ENCODE data around the gene IL18RAP.

Gene IL18RAP

GRCh38 chr2:102425441-102426132, 2.6 kb downstream of the IL18RAP start:
- no peak for DNase-seq

DNA sequence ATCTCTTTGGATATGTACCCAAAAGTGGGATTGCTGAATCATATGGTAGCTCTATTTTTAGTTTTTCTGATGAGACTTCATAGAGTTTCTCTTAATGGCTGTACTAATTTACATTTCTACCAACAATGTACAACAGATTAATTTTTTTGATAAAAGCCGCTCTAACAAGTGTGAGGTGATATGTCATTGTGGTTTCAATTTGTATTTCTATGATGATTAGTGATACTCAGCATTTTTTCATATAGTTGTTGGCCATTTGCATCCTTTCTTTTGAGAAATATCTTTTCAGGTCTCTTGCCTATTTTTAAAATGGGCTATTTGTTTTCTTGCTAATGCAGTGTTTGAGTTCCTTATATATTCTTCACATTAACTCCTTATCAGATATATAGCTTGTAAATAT, 4.3 kb downstream of the IL18RAP start:
- no peak for DNase-seq

DNA sequence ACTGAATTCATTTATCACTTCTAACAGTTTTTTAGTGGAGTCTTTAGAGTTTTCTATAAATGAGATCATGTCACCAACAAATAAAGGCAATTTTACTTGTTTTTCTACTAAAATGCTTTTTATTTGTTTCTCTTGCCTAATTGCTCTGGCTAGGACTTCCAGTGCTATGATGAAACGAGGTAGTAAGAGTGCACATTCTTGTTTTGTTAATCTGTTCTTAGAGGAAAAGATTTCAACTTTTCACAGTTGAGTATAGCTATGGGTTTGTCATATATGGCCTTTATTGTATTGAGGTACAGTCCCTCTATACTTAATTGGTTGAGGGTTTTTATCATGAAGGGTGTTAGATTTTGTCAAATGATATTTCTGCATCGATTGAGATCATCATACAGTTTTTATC, 5.6 kb downstream of the IL18RAP start:
- DNase-seq: no peak

DNA sequence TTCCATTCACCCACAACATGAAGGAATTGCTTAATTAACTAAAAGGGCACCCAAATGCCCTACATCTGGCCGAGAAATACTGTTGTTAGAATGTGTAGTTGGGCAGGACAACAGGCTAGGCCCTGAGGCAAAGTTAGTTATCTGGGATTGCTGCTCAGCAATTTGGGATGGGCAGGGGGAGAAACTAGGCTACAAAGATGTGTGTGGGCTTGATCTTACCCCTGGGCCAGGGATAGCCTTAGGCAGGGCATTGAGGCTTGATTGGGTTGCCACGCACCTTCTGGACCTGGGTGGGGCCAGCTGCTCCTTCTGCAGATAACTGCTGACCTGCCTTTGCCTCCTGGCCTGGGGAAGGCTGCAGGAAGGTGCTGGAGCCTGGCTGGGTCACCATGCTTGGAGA, 9.4 kb downstream of the IL18RAP start:
- DNase-seq: no peak

- no peak for DNase-seq
Observed at GRCh38 chr2:102433973-102434654, 11.2 kb downstream of the IL18RAP start.

DNA sequence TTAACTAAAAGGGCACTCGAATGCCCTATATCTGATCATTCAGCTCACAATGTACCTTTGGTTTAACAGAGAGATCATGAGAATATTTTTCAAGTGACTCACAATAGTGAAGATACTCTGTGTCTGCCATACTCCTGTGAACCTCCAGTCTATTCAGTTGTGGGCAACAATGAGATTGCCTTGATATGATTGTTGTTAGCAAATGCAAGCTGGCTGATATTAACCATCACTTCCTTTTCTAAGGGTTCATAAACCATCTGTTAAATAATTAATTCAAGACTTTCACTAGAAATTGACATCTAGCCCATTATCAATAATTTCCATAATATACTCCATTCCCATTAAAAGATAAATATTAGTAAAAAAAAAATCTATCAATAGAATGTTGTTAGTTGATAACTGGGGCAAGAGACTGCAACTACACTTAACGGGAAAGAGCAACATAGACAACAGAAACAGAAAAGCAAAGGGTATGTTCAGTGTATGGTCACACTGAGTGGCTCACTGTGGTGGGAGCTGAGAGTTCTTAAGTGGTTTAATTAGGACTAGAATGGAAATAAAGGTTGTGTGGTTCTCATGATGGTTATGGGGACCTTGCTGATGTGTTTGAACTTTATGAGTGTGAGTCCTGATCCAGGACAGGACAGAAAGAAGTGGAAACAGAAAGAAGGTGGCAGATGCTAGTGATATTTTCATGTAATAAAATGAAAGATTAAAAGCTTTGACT, 11.9 kb downstream of the IL18RAP start:
- DNase-seq: no peak

DNA sequence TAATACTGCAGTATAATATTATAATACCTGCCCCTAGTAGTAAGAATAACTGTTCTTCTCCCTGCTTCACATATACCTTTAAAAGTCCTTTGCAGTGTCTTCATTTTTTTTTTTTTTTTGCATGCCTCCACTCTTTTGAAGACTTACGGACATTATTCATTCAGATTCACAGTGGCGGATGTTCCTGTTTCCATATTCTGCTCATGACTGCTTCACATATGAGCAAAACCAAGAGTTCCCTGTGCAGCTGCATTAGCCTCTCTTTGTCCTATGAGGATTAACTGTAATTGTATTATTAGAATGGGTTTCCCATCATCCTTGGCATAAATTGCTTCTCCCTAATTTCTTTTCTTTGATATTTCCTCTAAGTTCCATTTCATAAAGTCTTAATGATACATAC, 12.8 kb downstream of the IL18RAP start:
- DNase-seq: no peak

GRCh38 chr2:102436323-102436722, 13.4 kb downstream of the IL18RAP start:
- no peak for DNase-seq

- DNase-seq: no peak
Observed at GRCh38 chr2:102437122-102437521, 14.2 kb downstream of the IL18RAP start.

- DNase-seq: no peak
Observed at GRCh38 chr2:102438111-102438510, 15.2 kb downstream of the IL18RAP start.

GRCh38 chr2:102438578-102438977, 15.6 kb downstream of the IL18RAP start:
- no peak for DNase-seq

DNA sequence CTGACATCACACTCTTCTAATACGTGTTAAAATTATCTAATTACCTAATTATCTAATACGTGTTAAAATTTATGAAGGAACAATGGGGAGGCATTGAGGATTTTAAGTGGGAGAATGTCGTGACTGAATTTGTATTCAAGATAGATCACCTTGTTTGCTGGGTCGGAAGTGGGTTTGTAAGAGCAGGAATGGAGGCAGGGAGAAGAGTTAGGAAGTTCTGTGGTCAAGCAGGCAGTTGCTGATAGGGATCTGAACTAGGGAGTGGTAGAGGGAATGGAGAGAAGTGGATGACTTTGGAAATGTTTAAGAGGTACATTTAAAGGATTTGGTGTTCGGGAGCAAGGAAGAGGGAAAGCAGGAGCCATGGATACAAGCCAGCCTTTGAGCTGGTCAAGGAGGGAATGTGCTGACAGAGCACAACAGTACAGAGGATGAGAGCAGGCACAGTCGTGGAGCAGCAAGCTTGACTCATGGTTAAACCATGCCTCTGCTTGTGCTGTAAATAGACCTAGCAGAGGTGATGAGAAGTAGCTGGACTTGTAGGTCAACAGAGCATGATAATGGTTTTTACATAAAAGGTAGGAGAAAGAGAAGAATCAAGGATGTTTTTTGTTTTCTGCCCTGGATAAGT, 16.2 kb downstream of the IL18RAP start:
- no peak for DNase-seq

DNA sequence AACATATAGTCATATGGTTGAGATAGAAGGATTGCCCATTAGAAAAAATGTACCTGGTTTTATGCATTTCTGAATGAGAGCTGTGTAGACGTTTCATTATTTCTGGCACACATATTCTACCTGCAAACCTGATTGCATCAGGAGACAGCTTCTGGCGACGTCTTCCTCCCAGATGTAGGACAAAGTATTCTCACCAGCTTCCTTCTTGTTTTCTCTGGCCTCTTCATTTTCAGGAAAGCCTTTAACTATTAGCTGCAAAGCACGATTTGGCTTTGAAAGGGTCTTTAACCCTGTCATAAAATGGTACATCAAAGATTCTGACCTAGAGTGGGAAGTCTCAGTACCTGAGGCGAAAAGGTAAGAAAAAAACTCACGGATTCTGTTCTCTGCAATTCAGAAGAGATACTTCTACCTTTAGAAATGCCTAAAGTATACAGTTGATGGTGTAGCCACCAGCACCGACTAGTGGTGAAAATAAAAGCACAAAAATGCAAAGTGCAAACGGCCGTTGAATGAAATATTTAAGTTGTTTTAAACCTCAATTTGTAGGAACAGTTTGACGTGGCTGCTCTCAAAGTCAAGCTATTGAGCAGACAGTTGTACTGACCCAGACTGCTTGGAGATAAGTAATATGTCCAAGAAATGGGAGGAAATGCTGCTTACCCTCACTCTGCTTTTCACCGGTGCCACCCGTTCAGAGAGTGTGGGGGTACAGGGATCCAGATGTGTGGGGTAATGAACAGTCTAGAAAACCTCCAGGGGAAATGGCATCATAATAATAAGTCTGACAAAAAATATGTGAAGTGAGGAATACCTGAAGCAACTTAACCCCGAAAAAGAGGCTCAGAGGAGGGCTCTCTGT, 20.2 kb downstream of the IL18RAP start:
- DNase-seq: no peak

DNA sequence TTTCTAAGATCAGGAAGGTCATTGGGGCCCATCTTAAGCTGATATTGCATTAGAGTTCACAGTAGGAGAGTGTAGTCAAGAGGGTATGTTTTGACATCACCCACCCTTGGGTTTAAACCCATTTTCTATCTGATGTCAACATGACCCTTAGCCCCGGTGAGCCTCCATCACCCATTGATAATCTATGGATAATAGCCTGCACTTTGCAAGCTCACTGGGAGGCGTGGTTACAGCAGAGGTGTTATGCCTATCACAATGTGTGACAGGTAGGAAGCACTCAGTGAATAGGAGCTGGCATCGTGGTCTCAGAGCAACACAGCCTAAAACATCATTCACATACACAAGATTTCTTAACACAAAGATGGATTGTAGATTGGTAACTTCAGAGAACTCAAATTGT, 21.3 kb downstream of the IL18RAP start:
- DNase-seq: no peak

GRCh38 chr2:102446936-102447335, 24.0 kb downstream of the IL18RAP start:
- no peak for DNase-seq

DNA sequence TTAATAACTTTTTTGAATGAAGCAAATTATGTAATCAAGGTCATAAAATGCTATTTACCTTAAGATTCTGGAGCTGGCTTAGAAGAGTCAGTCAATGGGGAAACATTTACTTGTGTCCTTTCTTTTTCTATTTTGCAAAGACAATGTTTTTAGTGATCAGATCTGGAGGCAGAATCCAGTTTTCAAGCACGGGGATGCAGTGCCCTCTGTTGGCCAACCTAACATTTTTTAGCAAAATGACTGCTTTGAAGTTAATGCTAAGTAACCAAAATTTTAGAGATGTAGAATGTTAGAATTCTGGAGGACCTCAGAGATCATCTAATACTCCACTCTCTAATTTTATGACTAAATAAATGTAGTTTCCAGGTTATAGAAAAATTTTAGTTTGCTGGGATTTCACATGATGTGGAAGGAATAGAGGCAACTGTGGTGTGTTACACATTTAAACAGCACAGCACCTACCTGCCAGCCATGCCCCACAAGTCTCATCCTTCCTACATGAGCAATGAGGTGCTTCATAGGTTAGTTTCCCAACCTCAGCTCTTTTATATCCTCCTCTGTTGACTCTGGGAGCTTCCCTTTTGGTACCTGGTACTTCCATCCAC, 26.5 kb downstream of the IL18RAP start:
- no peak for DNase-seq

DNA sequence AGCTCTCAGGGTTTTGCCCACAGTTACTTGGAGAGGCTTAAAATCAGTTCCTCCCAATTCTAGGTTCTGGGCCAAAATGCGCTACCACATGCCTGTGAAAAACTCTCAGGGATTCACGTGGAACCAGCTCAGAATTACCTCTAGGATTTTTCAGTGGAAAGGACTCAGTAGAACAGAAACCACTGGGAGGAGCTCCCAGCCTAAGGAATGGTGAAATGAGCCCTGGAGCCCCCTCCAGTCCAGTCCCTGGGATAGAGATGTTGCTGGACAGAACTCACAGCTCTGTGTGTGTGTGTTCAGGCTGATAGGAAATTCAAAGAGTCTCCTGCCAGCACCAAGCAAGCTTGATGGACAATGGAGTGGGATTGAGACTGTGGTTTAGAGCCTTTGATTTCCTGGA, 29.0 kb downstream of the IL18RAP start:
- no peak for DNase-seq

- no peak for DNase-seq
Observed at GRCh38 chr2:102453501-102453900, 30.5 kb downstream of the IL18RAP start.

DNA sequence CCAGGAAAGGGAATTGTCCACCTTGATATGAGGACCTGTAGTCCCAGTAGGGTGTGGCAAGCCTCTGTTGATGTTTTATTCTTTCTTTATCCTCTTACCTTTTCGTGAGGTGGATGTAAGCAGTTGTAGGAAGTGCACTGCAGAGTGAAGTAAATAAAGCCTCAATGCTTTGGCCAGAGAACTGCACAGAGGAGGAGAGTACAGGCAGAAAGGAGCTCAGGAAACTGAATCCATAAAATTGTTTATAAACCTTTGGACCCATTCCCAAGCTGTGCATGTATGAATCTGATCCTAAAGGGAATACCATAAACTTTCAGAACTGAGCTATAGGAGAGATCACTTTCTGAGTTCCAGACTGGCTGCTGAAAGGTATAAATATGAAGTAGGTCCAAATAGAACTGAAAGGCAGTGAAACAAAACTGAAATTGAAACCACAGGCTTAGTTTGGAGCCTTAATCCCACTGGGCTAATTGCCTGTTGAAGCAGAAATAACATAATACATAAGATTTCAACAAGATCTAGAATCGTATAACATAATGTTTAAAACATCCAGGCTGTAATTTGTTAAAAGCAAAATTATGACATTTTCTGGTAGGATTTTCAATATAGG, 32.2 kb downstream of the IL18RAP start:
- DNase-seq: no peak

DNA sequence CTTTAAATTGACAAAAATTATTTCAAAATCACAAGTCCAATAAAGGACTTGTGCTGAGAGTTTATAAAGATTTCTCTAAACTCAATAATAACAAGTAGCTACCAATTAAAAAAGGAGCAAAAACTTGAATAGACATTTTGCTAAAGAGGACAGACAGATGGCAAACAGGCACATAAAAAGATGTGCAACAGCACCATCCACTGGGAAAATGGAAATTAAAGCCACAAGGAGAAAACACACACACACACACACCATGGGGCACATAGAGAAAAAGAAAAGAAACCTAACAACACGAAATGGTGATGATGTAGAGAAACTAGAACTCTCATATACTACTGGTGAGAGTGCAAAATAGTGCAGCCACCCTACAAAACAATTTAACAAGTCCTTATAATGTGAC, 37.5 kb downstream of the IL18RAP start:
- DNase-seq: no peak

DNA sequence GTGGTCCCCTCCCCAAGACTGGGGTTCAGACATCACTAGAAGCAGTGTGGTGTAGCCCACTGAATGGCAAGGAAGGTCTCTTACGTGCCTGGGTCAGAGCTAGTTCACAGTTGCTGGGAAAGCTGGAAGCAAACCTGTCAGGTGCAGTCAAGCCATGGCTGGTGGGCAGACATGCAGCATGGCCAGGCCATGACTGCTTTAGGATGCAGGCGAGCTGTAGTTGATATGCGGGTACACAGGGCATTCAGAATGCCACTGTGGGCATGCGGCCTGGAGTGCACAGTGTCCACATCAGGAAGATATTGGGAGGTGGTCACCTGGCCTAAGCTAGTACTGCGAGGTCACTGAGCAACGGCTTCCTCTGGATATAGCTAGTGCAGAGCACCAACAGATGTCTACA, 38.2 kb downstream of the IL18RAP start:
- no peak for DNase-seq

DNA sequence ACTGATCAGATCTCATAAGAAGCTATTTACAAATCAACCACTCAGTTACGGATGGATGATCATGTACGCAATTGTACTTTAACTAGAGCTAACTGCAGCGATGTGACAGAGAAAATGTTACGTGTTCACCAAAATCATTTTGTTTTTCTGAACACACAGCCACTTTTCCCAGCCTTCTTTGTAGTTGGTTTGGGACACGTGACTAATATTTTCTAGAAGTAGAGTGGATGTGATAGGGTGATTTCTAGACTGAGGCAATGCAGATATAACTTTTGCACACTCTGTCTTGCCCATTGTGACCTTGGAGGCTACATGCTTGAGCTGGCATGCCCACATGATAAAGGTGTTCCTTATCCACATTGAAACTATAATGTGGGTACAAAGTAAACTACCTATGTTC, 40.2 kb downstream of the IL18RAP start:
- no peak for DNase-seq
